ENCODE results near the gene PEX14.

PEX14 gene

DNA sequence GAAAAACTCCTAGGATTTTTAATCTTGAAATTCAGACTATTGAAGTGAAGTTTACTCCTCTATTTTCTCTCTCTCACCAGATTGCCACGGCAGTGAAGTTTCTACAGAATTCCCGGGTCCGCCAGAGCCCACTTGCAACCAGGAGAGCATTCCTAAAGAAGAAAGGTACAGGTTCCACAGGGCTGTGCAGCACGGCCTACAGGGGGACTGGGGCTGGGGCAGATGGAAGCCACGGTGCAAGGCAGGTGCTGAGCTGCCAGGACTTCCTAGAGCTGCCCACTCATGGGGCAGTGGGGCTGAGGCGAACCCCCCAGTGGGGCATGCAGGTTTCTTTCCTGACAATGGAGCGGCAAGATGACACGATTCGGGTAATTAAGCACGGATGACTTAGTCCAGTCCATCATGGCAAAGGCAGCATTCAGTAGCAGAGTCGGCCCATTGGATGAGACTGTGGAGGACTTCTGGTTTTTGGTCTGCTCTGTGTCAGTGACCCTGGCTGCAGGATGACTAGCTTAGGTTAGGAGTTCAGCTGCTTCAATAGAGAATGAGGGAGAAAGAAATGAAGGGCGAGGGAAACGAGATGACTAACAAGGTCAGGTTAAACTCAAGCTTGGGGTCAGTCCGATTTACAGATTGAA is 61.5 kb downstream of the PEX14 start:
- no peak for DNase-seq (ENCODE audit: low read depth)
- no peak overlapping the region for H3K4me3 ChIP-seq (ENCODE audit: low read depth, low read length)
- TF ChIP-seq, protein P1, sequence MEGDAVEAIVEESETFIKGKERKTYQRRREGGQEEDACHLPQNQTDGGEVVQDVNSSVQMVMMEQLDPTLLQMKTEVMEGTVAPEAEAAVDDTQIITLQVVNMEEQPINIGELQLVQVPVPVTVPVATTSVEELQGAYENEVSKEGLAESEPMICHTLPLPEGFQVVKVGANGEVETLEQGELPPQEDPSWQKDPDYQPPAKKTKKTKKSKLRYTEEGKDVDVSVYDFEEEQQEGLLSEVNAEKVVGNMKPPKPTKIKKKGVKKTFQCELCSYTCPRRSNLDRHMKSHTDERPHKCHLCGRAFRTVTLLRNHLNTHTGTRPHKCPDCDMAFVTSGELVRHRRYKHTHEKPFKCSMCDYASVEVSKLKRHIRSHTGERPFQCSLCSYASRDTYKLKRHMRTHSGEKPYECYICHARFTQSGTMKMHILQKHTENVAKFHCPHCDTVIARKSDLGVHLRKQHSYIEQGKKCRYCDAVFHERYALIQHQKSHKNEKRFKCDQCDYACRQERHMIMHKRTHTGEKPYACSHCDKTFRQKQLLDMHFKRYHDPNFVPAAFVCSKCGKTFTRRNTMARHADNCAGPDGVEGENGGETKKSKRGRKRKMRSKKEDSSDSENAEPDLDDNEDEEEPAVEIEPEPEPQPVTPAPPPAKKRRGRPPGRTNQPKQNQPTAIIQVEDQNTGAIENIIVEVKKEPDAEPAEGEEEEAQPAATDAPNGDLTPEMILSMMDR (IDR thresholded peaks at IDR 0.05; ENCODE audit: low read depth, low read length, missing control alignments): no peak

DNA sequence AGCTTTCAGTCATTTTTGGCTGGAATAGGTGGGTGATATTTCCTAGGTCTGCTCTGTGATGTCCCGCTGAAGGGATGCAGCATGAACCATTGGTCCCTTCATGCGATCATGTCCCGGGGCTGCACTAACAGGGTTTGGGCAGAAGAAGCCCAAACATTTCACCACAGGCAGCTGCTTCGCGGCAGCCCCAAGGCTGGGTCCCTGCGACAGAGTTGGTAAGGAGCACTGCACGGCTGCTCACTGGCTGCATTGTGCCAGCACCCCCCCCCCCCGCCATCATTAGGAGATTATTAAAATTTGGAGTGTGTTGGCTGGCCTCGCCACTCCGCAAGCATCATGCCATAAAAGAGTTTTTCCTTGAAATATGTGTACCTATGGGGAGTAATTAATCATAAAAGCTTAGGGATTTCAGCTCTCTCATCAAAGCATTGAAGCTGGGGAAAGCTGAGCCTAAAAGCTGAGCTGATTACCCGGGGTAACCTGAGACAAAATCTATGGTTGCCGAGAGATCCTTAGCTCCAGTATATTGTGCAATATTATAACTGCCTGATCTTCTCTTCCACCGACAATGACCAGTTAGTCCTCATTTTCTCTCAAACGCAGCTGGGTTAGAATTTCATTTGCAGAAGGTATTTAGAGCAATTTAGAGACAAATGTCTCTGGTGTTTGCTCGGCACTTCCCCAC is 62.5 kb downstream of the PEX14 start:
- TF ChIP-seq, protein P1 (IDR thresholded peaks at IDR 0.05; ENCODE audit: low read depth, low read length, missing control alignments): no peak
- H3K4me3 ChIP-seq (ENCODE audit: low read depth, low read length): no peak overlapping the region
- DNase-seq (ENCODE audit: low read depth): no peak

DNA sequence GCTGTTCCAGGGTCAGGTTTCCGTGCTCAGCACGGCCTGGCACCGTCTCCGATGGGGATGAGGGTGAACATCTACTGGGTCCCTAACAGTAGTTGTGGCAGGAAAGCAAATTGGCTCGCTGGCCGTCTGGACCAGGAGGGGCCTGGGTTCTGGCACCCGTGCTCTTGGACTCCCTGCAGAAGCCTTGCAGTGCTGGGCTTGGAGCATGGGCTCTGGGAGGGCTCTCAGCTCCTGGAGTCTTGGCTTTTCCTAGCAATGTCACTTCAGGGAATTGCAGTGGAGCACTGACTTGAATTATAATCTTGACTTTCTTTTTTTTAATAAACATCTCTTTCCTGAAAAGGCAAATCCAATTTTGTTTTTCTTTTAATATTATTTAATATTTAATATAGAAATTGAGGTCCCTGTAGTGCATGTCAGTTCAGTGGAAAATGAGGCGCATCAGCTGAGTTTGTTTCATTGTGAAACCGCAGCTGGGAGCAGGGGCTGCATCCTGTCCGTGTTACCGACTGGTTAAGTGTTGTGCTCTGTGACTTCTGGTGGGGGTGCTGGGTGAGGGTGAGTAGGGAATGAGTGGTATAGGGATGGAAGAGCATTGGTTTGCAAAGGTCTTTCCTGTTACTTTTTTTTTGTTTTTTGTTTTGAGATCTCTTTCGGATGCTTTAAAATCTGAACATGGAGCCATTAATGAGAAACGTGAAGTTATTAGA is 64.1 kb downstream of the PEX14 start:
- H3K4me3 ChIP-seq (ENCODE audit: low read depth, low read length): no peak overlapping the region
- TF ChIP-seq, protein P1 (IDR thresholded peaks at IDR 0.05; ENCODE audit: low read depth, low read length, missing control alignments): no peak
- DNase-seq (ENCODE audit: low read depth): no peak

DNA sequence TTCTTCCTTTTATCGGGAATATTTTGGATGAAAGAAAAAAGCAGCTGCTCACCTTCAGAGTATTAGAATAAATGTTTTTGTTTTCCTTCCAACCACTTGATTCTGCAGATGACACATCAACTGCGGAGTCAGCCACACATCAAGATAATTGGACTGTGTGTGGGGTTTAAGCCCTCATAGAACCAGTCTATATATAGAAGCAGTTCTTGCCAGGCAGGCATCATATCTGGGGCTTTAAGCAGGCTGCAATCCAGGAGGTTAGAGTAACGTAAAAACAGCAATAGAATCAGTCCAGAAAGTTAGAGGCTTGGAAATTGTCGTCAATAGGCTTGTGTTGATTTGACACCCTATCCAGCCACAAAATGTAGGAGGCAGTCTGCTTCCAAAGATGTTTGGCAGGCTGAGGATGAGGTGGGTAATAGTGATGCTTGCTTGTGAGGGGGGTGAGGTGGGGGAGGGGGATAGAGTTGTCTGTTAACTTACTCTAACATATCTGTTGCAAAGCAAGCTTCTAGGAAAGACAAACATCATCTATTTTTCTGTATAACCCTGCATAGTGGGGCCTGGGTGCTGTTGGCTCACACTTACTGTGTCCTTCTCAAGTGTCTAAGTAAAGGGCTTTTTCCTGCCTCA is 64.8 kb downstream of the PEX14 start:
- TF ChIP-seq, protein P1 (IDR thresholded peaks at IDR 0.05; ENCODE audit: low read depth, low read length, missing control alignments): no peak
- DNase-seq (ENCODE audit: low read depth): no peak
- no peak overlapping the region for H3K4me3 ChIP-seq (ENCODE audit: low read depth, low read length)

DNA sequence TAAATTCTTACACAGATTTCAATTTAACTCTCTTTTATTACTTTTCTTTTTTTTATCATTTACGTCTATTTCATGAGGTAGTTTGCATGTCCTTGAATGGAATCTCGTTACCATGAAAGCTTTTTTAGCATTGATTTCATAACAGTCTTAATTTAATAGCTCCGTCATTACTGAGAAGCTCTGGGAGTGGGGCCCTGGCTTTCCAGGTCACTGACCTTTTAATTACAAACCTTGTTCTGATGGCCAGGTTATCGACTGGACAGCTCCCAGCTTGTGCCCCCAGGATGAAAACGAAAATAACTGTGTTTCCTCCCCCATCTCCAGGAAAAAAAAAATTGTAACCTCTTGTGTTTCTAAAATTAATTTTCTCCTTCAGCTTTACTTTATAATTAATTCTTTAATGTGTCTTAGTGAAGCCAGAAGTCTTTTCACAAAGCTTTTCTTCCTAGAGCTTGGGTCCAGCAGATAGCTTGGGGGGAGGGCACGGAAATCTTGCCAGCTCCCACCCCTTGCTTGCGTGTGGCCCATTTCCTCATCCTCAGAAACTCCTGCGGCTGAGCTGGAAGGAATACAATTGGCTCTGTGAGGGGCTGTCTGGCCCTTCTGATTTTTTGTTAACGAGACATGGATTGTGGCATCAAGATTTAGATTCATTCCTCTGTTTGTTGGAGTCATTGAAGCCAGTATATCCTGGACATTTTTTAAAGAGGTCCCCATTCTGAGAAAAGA is 65.7 kb downstream of the PEX14 start:
- TF ChIP-seq, protein P1 (IDR thresholded peaks at IDR 0.05; ENCODE audit: low read depth, low read length, missing control alignments): no peak
- DNase-seq (ENCODE audit: low read depth): no peak
- H3K4me3 ChIP-seq (ENCODE audit: low read depth, low read length): no peak overlapping the region

DNA sequence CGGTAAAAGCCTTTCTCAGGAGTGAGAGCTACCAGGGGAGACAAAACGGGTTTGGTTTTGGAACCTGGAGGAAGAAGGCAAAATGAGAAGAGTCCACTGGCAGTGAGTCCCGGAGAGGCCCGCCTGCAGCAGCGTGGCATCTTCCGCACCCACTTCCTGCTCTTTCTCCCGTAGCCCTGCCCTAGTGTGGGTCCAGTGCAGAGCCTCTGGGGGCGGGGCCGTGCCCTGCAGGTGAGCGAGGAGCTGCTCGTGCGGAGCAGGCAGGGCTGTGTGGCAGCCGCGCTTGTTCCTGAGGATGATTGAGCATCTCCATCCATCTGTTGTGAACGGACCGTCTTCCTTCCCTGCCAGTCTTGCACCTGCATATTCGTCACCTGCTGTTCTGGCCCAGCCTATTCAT is 66.5 kb downstream of the PEX14 start:
- no peak overlapping the region for H3K4me3 ChIP-seq (ENCODE audit: low read depth, low read length)
- TF ChIP-seq, protein P1 (IDR thresholded peaks at IDR 0.05; ENCODE audit: low read depth, low read length, missing control alignments): no peak
- DNase-seq (ENCODE audit: low read depth): no peak

All from GM12864 (cell line).